ENCODE results near the gene UHMK1.
"Not testable (repeated sequence)": the region's sequence is repeated elsewhere in the genome, so short reads cannot be mapped to it uniquely, and the experiment has no call there.

GRCh38 chr1:162454361-162454760 lies 43.3 kb upstream of the UHMK1 start:
- TF ChIP-seq EGR1 (IDR thresholded peaks at IDR 0.05; ENCODE audit: low read depth); CTCF (IDR thresholded peaks at IDR 0.05 in 2 of 3, conservative IDR thresholded peaks at IDR 0.05 in 1 of 3; ENCODE audit: borderline replicate concordance in 1 of 3, insufficient read depth in 1 of 3, low read depth in 2 of 3, low read length in 2 of 3); EZH2 (IDR thresholded peaks at IDR 0.05); POLR2A (IDR thresholded peaks at IDR 0.05; ENCODE audit: borderline replicate concordance, extremely low read depth, insufficient read depth, insufficient read length); POLR2AphosphoS5 (IDR thresholded peaks at IDR 0.05; ENCODE audit: low read depth, low read length); SP1 (IDR thresholded peaks at IDR 0.05; ENCODE audit: low read depth): not testable (repeated sequence)

All from HCT116 (cell line).